Adipose tissue (tissue), 3 donors: ENCODE measurements around the gene F8. TPM values are rescaled to one million over a fixed set of nuclear protein-coding genes. Genes with fewer than 3 reads are reported as not detected.
"Not testable (repeated sequence)": the region's sequence is repeated elsewhere in the genome, so short reads cannot be mapped to it uniquely, and the experiment has no call there.

Source experiments
- H3K27ac ChIP-seq: one replicate; pipeline ENCODE4 v1.5.1; 2013; ENCODE audit warnings: low read depth, low read length
- WGBS, 3 donors: extraction: QIAGEN DNeasy Blood & Tissue Kit; methylation state at CpG; one replicate each; pipeline ENCODE4 v1.1.7; 2013; 5-methylcytosine and 5-hydroxymethylcytosine counted together
- polyA plus RNA-seq, 3 donors: library from polyadenylated mRNA; stranded (reverse); fragments of 200-250 nt; gene quantifications; one replicate each; pipeline ENCODE4 v1.2.3, GENCODE V29; 2013
- donor health status: healthy with polysubstance abuse.
- donor health status: Bipolar disorder and iron deficiency.
- donor health status: healthy.

Gene F8
- polyA plus RNA-seq, 3 donors, result 5.1 to 26.7 (median 25.8) TPM

DNA sequence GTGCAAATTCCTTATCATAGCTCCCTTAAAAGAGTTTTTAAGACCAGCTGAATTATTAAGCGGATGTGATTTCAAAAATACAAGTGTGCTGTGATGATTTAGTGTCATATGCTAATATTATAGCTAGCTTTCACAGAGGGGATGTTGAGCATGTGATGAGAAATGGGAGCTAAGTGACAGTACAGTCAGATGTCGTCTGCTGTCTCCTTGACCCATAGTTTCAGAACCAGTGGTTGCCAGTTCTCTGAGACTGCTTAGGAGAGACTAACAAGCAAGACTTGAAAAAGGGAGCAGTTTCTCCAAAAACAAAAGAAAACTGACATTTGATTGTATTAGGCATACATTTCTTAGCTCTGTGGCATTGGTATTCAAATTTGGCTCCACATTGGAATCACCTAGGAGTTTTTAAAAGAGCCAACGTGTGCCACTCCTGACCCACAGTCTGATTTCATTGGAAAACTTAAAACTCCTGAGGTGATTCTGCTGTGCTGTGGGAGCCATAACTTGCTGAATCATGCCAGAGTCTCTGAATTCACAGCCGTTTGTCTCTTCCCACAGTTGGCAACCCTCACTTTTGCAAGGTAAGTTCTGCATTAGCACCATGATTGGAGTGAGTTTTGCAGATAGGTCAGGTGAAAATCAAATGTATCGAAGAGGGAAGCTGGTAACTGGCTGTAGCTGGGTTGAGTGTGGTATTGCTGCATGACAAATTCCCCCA is 24.4 kb upstream of the F8 start:
- H3K27ac ChIP-seq, result no peak overlapping the region
- 62 to 81% (median 63%) methylated on average over 5 of the region's 5 CpGs for WGBS, 3 donors

DNA sequence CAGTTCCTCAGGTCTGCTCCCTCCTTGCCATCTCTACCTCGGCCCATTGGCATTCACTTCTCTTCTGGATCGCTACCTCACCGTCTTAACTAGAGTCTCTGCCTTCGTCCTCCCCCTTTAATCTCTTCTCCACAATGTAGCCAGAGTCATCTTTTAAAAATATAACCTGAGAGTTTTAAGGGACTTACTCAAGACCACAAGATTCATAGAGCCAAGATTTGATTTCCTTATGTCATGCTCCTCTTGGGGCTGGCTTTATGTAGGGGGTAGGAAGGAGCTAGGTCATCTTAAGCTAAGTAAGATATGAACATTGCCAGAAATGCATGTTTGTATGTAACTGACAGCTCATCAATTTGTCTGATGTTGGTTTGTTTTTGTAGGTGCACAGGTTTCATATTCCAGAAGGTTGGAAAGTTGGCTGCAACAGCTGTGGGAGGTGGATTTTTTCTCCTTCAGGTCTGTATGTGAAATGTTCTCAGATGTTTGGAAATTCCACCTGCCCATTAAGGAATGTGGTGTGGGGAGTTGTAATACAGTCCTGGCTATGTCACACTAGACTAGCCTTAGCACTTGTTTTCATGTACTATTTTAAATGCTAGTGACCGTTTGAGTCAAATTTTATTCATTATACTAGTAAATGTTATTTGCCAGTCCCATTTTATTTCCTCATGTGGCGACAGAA is 23.7 kb upstream of the F8 start:
- 67 to 88% (median 73%) methylated on average over 6 of the region's 6 CpGs for WGBS, 3 donors
- no peak overlapping the region for H3K27ac ChIP-seq

DNA sequence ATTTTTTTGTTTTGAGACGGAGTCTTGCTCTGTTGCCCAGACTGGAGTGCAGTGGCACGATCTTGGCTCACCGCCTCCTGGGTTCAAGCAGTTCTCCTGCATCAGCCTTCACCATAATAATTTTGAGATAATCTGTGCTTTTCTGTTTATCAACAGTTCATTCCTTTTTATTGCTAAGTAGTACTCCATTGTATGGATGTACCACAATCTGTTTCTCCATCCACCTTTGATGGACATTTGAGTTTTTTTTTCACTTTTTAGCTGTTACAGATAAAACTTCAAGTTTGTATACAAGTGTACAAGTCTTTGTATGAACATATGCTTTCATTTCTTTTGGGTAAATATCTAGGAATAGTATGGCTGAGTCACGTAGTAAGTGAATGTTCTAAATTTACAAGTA is 13.2 kb upstream of the F8 start:
- H3K27ac ChIP-seq, result no peak overlapping the region
- 92 to 99% (median 98%) methylated on average over 4 of the region's 4 CpGs for WGBS, 3 donors

DNA sequence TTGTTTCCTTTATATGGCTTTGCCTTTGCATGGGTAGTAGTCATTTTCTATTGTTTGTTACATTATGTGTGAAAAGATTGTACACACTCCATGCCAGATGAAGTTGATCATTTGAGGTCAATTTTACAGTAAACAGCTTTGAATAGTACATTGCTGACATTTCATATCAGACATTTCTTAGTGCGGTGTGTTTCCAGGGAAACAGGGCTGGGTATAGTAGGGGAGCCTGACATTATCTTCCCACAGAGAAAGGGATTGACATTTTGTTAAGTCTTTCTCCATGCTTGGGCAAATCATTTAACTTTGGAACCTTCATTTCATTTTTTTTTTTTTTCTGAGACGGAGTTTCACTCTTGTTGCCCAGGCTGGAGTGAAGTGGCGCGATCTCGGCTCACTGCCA is 9.1 kb upstream of the F8 start:
- no peak overlapping the region for H3K27ac ChIP-seq
- WGBS, 3 donors, result 67 to 91% (median 88%) methylated on average over 5 of the region's 5 CpGs

DNA sequence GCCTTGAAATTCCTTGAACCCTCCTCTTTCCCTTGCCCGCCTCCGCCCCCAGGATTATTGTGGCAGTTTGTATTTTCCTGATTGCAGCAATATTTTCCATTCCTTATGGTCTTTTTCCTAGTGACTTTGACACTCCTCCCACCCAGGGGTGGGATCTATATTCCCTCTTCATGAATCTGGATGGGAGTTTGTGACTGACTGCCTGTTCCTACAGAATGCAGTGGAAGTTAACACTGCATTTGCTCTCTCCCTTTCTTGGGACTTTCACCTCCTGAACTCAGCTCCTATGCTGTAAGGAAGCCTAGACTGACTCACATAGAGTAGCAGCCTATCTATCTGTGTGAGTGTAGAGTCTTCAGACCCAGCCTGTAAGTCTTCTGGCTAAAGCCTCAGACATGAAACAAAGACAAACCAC is 6.4 kb upstream of the F8 start:
- WGBS, 3 donors, result 51 to 76% (median 69%) methylated on average over 2 of the region's 2 CpGs
- H3K27ac ChIP-seq, result no peak overlapping the region

DNA sequence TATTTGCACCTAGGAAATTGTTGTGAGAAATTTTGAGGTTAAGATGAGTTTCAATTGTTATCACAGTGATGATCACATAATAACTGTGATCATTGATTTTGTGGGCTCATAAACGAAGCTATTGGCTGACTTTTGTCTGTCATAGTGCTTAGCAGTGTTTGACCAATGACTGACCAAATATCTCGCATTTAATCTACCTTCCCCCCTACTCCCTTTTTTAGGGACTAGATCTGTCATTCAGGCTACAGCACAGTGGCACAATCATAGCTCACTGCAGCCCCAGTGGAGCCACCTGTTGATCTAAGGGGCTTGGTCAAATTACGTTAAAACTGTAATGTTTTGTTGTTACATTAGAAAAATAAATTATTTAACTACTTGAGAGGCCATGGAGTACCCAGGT is 5.6 kb upstream of the F8 start:
- WGBS, 3 donors, result 12 to 36% (median 33%) methylated on average over 3 of the region's 3 CpGs
- no peak overlapping the region for H3K27ac ChIP-seq

DNA sequence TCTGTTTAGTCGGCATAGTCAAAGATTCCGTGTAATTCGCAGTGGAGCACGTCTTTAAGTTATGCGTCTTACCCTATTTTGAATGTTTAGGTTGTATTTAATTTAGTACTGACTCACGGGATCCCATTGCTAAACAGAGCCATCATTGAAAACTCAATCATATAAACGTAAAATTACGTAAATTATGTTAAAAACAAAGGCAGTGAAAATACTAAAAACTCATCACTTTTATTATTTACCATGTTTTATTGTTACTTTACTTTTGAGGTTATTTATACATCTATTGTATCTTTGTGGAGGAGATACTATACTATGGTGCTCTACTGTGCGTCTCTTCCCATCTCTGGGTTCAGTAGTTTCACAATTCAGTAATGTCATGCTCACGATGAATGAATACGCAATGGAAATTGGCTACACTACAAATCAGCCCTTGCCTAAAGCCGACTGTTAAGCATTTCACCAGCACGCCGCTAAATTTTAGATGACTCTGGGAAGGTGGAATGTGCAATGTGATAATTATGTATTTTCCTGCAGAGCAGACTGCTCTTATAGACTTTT is 5.1 kb upstream of the F8 start:
- peak overlapping the region; percentile 83 for H3K27ac ChIP-seq
- WGBS, 3 donors, result 1 to 34% (median 1%) methylated on average over 14 of the region's 14 CpGs

DNA sequence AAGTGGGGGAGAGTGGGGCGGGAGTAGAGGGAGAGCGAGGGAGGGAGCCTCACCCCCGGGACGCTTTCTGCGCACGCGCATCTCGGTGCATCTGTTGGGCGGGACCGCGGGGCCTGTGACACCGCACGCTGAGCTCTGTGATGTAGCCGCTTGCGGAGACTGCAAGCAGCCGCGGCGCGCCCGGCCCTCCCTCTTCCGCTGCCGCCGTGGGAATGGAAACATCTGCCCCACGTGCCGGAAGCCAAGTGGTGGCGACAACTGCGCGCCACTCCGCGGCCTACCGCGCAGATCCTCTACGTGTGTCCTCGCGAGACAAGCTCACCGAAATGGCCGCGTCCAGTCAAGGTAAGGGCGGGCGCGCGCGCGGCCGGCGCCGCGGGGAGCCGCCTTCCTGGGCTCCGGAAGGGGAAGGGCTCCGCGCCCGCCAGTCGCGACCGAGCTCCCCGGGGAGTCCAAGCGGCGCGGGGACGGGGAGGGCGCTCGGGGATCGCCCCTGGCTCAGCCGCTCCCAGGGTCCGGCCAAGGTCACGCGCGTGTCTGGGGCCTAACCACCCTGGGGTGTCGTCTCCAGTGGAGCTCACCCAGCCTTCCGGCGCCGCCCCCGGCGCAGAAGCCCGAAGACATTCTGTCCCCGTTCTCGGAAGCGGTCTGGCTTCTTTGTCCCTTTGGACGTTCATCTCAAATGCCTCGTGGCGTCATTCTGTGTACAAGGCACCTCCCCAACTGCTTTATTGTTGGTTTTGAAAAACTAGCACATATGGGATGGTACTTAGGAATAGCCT is 4.4 kb upstream of the F8 start, which contains the start of gene FUNDC2:
Gene FUNDC2 (plus strand): TSS at position 118 of the 782 bp plus-strand sequence. CDS start 95 bp downstream, at position 213.
- 0 to 44% (median 0%) methylated on average over 17 to 73 of the region's 82 CpGs for WGBS, 3 donors
- peak within 1 kb of the TSS; percentile 83 for H3K27ac ChIP-seq

DNA sequence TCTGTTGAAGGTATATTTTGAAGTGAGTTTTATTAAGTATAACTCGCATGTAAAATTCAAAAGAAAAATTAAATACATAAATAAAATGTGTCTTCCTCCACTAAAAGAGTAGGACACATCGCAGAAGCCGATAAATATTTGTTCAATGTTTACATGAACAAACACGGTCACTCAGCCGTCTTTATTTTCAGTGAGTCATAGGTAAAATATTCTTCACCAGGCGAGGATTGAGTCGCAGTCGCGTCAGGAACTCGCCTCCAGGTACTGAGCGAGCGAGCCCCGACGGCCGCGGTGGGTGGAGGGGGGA is 3.9 kb upstream of the F8 start:
- WGBS, 3 donors, result 0 to 42% (median 0%) methylated on average over 15 to 16 of the region's 16 CpGs

DNA sequence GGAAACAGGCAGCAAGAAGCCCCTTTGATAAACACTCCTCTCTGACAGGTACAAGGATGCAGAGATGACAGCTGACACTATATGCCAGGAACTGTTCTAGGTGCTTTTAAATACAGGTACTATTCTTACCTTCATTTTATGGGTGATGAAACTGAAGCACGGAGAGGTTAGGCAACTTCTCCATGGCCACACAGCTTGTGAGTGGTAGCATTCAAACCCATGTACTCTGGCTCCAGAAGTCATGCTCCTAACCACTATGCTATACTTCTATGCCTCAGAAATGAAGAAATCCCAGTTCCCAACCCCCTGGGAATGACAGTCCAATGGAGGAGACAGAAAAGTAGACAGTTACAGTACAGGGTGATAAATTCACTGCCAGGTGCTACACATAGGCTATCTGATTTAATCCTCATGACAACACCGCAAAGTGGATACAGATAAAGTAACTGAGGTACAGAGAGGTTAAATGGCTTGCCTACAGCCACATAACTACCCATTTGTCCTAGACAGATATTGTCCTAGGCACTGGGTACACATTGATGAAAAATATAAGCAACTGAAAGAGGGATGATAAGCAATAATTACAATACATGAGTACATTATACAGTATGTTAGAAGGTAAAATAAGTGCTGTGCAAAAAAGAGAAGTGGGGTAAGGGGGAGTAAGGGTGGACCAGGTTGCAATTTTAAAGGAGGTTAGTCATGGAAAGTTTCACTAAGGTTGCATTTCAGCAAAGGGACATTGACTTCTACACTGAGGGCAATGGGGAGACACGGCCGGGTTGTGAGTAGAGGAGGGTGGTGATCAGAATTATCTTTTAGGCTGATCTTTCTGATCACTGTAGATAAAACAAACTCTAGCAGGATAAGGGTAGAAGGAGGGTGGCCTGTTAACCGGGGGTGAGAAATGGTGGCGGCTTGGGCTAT is 1.6 kb upstream of the F8 start:
- WGBS, 3 donors, result 76 to 88% (median 78%) methylated on average over 6 of the region's 6 CpGs
- no peak overlapping the region for H3K27ac ChIP-seq

More for the DNA sequence above, 3.9 kb upstream of the F8 start:
- no peak overlapping the region for H3K27ac ChIP-seq

DNA sequence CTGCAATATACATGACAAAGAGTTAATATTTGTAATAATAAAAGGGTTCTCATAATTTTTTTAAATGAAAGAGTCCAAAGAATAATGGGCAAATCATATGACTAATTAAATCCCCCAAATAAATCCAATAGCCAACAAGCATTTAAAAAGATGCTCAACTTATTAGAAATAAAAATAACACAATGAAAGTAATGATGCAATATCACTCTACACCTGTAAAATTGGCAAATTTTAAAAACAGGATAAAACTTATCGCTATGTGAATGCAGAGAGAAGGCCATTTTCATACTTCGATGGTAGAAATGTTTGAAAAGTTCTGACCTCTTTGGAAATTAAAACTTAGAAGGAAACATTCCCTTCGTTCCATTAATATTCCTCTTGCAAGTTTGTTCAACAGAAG is 1.9 kb downstream of the F8 start:
- WGBS, 3 donors, result 69 to 90% (median 80%) methylated on average over 3 of the region's 3 CpGs
- H3K27ac ChIP-seq, result no peak overlapping the region

DNA sequence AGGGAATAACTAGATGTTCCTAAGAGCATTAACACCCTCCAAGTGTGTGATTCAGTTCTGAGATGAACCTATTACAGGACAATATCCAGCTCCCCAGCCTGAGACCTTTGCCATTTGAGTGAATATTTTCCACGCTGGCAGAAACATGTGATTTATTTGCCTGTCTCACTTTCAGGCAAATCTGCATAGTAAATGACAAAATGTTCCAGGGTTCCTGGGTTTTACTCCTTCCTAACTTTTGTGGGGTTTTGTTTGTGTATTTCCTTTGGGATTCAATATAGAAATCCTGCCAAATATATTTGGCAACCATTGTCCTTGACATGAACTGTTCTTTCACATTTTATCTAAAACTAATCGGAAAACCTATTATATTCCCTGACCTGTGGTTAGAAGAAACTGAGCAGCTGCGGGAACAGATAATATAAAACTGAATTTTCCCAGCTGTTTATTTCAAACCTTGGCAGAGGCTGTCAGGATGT is 12.5 kb downstream of the F8 start:
- WGBS, 3 donors, result 17 to 48% (median 38%) methylated on average over 3 of the region's 3 CpGs
- H3K27ac ChIP-seq, result no peak overlapping the region

DNA sequence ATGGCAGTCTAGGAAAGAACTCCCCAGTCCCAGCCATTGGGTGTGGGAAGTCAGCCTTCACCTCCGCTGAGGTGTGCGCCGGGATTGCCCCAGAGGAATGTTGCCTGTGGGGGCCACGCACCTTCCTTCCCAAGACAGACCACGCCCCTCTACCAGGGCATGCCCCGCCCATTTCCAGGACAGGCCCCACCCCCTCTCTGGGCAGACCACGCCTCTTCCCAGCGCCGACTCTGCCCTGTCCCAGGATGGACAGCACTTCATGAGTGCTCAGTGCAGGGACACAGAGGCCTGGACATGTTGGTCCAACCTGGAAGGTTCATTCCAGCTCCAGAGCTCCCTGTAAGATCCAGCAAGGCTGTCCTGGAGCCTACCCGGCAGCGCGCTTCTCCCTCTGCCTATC is 13.9 kb downstream of the F8 start:
- H3K27ac ChIP-seq, result not testable (repeated sequence)
- 91 to 93% methylated on average over 3 of the region's 12 CpGs; no CpG with 5 or more reads in 1 of the 3 donors for WGBS, 3 donors

DNA sequence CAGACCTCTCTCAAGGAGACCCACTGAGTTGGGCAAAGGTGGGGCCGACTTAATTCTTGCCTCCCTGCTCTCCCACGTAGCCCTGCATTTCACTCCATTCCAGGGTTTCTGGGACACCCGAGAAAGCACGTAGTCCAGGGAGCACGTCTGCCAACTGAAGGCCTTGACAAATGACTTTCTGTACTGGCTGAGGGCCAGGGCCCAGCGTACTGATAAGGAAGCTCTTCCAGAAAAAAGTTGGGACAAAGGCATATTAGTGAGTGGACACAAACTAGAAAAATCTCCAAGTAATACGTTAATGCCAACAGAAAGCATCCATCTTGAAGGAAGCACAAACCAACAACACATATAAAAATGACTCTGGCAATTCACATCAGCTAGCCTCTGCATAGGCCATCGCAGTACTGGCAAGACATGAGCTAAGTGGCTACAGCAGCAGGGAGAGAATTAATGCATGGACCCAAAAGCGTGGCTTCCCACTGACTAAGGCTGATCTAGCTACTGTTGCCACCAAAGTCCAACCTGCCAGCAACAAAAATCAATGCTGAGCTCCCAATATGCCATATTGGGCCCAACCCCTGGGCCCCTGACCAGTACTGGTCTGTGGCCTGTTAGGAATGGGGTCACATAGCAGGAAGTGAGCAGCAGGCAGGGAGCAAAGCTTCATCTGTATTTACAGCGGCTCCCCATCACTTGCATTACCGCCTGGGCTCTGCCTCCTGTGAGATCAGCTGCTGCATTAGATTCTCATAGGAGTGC is 15.4 kb downstream of the F8 start:
- WGBS, 3 donors, result 57 to 66% (median 58%) methylated on average over 6 of the region's 11 CpGs
- H3K27ac ChIP-seq, result not testable (repeated sequence)

DNA sequence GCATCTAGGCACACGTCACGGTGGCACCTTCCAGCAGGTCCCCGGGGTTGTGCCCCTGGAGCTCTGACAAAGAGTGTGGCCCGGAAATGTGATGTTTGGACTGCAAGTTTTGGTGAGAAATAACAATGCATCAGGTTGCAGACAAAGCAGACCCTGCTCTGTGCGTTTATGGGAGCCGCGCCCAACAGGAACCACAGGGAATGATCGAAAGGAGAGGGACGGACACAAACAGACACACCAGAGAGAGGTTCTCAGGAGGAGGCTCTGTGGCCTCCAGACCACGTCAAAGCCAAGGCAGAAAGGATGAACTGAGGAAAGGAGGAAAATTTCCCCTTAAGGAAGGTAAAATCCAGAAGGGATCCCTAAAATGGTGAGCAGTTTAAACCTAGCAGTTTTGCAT is 16.1 kb downstream of the F8 start:
- no CpG with 5 or more reads among the region's 10 CpGs for WGBS, 3 donors
- H3K27ac ChIP-seq, result not testable (repeated sequence)

DNA sequence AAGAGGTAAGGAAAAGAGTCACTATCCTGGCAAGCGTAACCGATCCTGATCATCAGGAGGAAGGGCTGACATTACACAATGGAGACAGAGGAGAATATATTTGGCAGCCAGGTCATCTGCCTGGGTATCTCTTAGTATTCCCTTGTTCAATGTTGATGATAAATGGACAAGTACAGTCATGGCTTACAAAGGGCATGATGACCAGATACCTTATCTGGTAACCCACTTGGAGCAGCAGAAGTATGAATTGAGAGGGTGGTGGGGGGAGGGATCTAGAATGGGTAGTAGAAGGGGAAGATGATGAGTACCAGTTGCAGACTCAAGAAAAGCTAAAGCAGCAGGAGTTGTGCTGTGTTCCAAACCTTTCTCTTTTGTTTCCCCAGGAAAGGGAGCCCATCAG is 17.3 kb downstream of the F8 start:
- WGBS, 3 donors, result 85 to 94% (median 86%) methylated on average over 2 of the region's 2 CpGs
- H3K27ac ChIP-seq, result no peak overlapping the region

DNA sequence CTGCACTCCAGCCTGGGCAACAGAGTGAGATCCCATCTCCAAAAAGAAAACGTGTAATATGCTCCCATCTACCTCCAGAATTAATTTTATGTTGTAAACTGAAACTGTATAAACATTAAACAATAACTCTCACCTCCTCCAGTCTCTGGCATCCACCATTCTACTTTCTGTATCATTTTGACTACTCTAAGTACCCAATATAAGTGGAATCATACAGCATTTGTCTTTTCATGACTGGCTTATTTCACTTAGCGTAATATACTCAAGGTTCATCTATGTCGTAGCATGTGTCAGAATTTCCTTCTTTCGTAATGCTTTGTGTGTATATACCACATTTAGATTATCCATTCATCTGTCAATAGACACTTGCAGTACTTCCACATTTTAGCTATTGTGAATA is 20.6 kb downstream of the F8 start:
- 72 to 91% (median 75%) methylated on average over 4 of the region's 4 CpGs for WGBS, 3 donors
- no peak overlapping the region for H3K27ac ChIP-seq
